Nephron (organoid): Measurements from ENCODE around the gene PARD3.

Experiments
- H3K27ac Mint-ChIP-seq, 3 experiments: 2 replicates each; pipeline ENCODE4 v1.8.0; 2020; ENCODE audit warnings: mixed read lengths in 3 of 3, mild to moderate bottlenecking in 2 of 3, moderate library complexity in 1 of 3
- H3K27me3 Mint-ChIP-seq: 2 replicates; pipeline ENCODE4 v1.8.0; 2021; ENCODE audit warnings: low read depth, mild to moderate bottlenecking, moderate library complexity, mixed read lengths
- H3K36me3 Mint-ChIP-seq: 2 replicates; pipeline ENCODE4 v1.8.0; 2020; ENCODE audit warnings: low read depth, mixed read lengths
- H3K4me1 Mint-ChIP-seq: 2 replicates; pipeline ENCODE4 v1.8.0; 2020; ENCODE audit warnings: mixed read lengths
- H3K4me3 Mint-ChIP-seq, 3 experiments: 2 replicates each; pipeline ENCODE4 v1.8.0; 2020; ENCODE audit warnings: mild to moderate bottlenecking in 3 of 3, mixed read lengths in 3 of 3, moderate library complexity in 2 of 3
- H3K9me3 Mint-ChIP-seq: 2 replicates; pipeline ENCODE4 v1.8.0; 2020; ENCODE audit warnings: mixed read lengths
- TF ChIP-seq, protein P1 (sequence below), 3 experiments: fragments of 200-600 bp; sonication (generic); IDR thresholded peaks; one replicate each; pipeline ENCODE4 v1.5.0; 2021; ENCODE audit warnings: antibody characterized with exemption in 3 of 3; ENCODE audit not compliant: unreplicated experiment in 3 of 3

The PARD3 gene

DNA sequence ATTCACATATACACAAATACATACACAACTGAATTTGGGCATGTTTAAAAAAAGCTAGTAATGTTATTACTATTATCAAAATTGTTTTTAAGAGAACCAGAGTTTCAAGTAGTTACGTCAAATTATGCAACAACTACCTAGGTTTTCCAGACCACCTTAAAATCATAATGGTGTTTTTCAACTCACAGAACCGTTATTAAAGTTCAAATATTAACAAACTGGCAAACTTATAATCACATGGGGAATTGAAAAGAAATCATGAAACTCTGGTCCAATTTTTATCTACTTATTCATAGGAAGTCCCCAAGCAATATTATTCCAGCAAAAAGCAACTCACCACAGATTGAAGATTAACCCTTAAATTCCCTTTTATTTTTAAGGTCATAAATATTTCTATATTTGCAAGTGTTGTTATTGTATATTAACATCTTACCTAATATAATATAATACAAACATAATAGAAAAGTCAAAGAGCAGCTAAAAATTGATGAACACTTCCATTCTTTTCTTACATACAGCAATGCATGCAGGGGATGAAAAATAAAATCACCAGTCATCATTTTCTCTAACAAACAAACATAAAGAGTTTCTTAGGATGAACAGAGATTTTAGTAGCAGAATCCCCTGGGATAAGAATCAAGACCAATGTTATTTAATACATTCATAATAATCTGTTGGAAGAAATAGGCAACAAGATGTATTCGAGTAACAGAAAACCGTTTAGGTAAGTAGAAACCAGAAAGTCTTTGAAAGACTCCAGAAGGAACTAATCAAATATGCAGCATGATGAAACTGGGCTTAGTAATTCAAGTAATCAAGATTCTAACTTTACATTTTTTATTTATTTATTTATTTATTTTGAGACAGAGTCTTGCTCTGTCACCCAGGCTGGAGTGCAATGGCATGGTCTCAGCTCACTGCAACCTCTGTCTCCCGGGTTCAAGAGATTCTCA, 391.1 kb downstream of the PARD3 start:
- no peaks in the 10 kb centered on the region for H3K9me3 Mint-ChIP-seq
- peaks cover 4% of the 10 kb centered on the region for H3K36me3 Mint-ChIP-seq
- H3K27me3 Mint-ChIP-seq: no peaks in the 10 kb centered on the region
- TF ChIP-seq, protein P1, sequence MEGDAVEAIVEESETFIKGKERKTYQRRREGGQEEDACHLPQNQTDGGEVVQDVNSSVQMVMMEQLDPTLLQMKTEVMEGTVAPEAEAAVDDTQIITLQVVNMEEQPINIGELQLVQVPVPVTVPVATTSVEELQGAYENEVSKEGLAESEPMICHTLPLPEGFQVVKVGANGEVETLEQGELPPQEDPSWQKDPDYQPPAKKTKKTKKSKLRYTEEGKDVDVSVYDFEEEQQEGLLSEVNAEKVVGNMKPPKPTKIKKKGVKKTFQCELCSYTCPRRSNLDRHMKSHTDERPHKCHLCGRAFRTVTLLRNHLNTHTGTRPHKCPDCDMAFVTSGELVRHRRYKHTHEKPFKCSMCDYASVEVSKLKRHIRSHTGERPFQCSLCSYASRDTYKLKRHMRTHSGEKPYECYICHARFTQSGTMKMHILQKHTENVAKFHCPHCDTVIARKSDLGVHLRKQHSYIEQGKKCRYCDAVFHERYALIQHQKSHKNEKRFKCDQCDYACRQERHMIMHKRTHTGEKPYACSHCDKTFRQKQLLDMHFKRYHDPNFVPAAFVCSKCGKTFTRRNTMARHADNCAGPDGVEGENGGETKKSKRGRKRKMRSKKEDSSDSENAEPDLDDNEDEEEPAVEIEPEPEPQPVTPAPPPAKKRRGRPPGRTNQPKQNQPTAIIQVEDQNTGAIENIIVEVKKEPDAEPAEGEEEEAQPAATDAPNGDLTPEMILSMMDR (IDR thresholded peaks at IDR 0.05; ENCODE audit: unreplicated experiment in 3 of 3): no peak
- no peak overlapping the region for H3K4me3 Mint-ChIP-seq
- no peak overlapping the region for H3K27ac Mint-ChIP-seq
- peaks cover 23% of the 10 kb centered on the region for H3K4me1 Mint-ChIP-seq

DNA sequence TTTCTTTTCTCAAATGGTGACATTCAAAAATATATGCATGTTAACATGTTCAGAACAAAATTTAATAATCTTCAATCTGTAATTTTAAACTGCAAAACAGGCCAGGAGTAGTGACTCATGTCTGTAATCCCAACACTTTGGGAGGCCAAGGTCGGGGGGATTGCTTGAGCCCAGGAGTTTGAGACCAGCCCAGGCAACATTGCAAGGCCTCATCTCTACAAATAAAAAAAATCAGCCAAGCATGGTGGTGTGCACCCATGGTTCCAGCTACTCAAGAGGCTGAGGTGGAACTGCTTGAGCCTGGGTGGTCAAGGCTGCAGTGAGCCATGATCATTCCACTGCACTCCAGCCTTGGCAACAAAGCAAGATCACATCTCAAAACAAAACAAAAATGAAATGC, 394.3 kb downstream of the PARD3 start:
- Mint-ChIP-seq H3K27ac (no peak overlapping the region), H3K4me1 (peaks cover 29% of the 10 kb centered on the region), H3K27me3 (no peaks in the 10 kb centered on the region), H3K36me3 (no peaks in the 10 kb centered on the region), H3K9me3 (no peaks in the 10 kb centered on the region), H3K4me3 (no peak overlapping the region)
- TF ChIP-seq, protein P1 (IDR thresholded peaks at IDR 0.05; ENCODE audit: unreplicated experiment in 3 of 3): no peak

DNA sequence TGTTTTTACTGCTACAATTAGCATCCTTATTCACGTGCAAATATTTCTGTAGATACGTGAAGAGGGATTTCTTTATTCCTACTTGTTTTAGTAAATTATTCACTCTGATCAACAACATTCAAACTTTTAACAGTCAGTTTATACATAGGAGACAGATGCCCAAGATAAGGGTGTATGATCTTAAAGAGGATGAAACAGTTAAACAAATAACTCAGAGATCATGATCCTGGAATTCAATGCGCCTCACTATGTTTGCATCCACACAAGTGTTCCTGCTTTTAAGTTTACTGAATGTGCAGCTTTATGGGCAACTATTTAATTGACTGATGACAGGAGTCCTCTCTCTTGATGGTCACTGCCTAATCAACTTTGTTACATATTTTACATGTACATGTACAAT, 394.8 kb downstream of the PARD3 start:
- no peak overlapping the region for H3K4me3 Mint-ChIP-seq
- TF ChIP-seq, protein P1 (IDR thresholded peaks at IDR 0.05; ENCODE audit: unreplicated experiment in 3 of 3): no peak
- H3K4me1 Mint-ChIP-seq: peaks cover 30% of the 10 kb centered on the region
- no peaks in the 10 kb centered on the region for H3K9me3 Mint-ChIP-seq
- no peak overlapping the region for H3K27ac Mint-ChIP-seq
- no peaks in the 10 kb centered on the region for H3K27me3 Mint-ChIP-seq
- H3K36me3 Mint-ChIP-seq: no peaks in the 10 kb centered on the region

DNA sequence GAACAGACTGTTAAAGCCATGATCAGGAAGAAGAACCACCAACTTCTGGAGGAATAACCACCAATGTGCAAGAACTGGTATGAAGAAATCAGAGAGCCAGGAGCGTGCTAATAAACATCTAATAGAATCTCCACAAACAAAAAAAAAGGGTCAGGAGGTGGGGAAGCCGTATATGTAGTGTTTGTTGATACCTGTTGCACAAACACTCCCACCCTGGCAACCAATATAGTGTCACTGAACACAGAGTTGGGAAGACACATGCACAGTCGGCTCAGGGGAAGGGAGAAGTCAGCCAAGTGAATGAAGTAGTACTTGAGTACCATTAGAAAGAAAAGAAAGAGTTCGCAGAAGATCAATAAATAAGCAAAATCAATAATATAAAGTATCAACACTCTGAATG, 400.1 kb downstream of the PARD3 start:
- Mint-ChIP-seq H3K36me3 (no peaks in the 10 kb centered on the region), H3K4me3 (no peak overlapping the region), H3K27me3 (no peaks in the 10 kb centered on the region), H3K9me3 (no peaks in the 10 kb centered on the region), H3K27ac (peak overlapping the region in 2 of 3 experiments; percentile 54 to 71), H3K4me1 (peaks cover 27% of the 10 kb centered on the region)
- TF ChIP-seq, protein P1 (IDR thresholded peaks at IDR 0.05; ENCODE audit: unreplicated experiment in 3 of 3): no peak

DNA sequence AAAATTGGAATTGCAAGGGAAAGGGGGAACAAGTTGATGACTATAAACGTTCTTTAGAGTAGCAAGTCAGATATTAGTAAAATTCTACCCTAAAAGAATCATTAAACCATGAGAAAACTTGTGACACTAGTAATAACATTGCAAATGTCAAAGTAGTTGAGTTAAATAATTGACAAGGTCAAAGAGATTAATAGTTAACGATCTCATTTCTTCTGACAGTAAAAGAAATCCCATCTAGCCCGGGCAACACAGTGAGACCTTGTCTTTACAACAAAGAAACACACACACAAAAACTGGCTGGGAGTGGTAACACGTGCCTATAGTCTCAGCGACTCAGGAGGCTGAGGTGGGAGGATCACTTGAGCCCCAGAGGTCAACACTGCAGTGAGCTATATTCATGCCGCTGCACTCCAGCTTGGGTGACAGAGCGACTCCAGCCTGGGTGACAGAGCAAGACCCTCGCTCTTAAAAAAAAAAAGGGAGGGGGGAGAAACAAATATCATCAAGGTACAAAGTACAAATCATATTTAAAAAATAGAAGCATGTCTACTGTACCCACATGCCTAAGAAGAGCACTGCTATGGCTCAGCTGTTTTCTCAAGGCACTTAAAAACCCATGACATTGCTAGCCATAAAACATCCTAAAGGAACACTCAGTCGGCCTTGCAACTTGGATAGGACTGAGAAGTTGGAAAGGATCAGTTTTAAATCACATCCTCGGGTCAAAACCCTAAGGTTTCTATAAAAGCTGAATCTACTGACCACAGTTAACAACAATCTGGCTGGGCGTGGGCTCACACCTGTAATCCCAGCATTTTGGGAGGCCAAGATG, 401.1 kb downstream of the PARD3 start:
- Mint-ChIP-seq H3K9me3 (no peaks in the 10 kb centered on the region), H3K36me3 (no peaks in the 10 kb centered on the region), H3K4me1 (peaks cover 34% of the 10 kb centered on the region), H3K27ac (peak overlapping the region; percentile 28 to 80 (median 52)), H3K4me3 (no peak overlapping the region), H3K27me3 (no peaks in the 10 kb centered on the region)
- TF ChIP-seq, protein P1 (IDR thresholded peaks at IDR 0.05; ENCODE audit: unreplicated experiment in 3 of 3): no peak
